PC-9 (cell line): ENCODE results near the gene GPR137B.

Experiments used
- EZH2 ChIP-seq: fragments of 200-600 bp; sonication (generic); IDR thresholded peaks from 2 replicates; pipeline ENCODE4 v1.8.0; 2017; ENCODE audit warnings: antibody characterized with exemption, low read depth
- TF ChIP-seq, protein P1 (sequence below): fragments of 200-600 bp; sonication (generic); conservative IDR thresholded peaks from 2 replicates; pipeline ENCODE4 v1.6.1; 2017; ENCODE audit warnings: mixed run types, antibody characterized with exemption, mild to moderate bottlenecking, moderate library complexity

DNA sequence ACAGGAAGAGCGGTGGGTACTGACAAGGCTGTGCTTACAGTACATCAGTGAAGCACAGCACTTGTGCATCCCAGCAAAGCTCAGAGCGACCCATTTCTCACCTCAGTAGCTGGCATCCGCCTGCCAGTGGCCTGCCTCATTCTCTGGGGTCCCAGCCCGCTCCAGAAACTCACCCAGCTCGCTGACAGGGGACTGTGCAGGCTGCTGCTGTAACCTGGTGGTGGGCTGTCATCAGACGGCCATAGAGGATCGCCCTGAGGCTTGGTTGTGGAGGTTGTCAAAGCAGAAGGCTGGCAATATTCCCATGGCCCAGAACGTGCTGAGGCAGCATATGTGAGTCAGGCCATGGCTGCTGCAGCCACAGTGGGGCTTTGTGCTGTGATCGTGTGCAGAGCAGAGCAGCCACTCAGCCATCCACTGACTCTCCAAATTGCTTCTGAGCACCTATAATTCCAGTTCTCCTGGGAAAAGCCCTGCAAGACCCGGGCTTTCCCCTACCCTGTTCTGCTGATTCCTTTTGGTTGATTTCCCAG lies 13.6 kb upstream of the GPR137B start:
- TF ChIP-seq, protein P1, sequence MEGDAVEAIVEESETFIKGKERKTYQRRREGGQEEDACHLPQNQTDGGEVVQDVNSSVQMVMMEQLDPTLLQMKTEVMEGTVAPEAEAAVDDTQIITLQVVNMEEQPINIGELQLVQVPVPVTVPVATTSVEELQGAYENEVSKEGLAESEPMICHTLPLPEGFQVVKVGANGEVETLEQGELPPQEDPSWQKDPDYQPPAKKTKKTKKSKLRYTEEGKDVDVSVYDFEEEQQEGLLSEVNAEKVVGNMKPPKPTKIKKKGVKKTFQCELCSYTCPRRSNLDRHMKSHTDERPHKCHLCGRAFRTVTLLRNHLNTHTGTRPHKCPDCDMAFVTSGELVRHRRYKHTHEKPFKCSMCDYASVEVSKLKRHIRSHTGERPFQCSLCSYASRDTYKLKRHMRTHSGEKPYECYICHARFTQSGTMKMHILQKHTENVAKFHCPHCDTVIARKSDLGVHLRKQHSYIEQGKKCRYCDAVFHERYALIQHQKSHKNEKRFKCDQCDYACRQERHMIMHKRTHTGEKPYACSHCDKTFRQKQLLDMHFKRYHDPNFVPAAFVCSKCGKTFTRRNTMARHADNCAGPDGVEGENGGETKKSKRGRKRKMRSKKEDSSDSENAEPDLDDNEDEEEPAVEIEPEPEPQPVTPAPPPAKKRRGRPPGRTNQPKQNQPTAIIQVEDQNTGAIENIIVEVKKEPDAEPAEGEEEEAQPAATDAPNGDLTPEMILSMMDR, result no peak
- TF ChIP-seq EZH2, result no peak
